Femur (tissue), 1 donor: ENCODE measurements around the gene CDKAL1.
"Not testable (repeated sequence)": the region's sequence is repeated elsewhere in the genome, so short reads cannot be mapped to it uniquely, and the experiment has no call there.

ENCODE experiments used
- DNase-seq: peaks from one replicate; pipeline ENCODE4 v3.0.0-alpha.2; 2017

The CDKAL1 gene

DNA sequence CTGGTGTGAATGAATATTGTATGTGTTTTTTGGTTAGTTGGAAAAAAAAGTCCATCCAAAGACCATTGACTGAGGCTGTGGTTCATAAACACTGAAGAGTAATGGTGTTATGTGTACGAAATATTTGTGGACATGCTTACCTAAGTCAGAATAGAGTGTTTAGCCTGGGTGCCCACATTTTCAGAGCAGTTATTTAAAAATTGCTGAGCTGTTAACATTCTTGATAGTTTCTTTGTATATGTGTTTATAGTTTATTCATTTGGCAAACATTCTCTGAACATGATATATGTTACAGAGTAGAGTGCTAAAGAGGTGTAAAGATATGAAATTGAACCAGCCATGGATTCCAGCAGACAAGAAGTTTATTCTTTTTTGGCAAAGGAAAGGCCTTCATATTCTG is 20.6 kb downstream of the CDKAL1 start:
- DNase-seq: no peak

DNA sequence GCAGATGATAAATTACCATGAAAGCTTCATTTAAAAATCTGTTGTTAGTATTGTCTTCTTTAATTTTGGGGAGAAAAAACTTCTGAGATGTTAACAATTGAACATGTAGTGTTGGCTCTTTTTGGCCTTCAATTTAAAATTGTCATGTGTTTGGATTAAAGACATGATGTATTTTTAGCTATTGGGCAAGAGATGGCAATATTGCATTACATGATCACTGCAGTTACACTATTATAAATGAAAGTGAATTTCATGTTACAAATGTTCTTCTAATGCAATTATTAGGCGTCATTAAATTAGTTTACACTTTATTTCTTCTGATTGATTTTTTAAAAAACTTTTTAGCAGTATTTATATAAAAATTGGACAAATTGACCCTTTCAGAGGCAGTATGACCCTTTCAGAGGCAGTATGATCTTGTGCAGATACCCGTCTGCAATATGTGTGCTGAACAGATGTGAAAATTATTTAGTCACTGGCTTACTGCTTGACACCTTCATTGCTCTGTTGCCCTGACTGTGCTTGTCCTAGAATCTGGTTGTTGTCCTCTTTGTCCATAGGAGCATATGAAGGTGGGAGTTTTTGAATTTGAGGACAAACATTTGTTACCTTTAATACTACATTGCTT is 25.8 kb downstream of the CDKAL1 start:
- no peak for DNase-seq

DNA sequence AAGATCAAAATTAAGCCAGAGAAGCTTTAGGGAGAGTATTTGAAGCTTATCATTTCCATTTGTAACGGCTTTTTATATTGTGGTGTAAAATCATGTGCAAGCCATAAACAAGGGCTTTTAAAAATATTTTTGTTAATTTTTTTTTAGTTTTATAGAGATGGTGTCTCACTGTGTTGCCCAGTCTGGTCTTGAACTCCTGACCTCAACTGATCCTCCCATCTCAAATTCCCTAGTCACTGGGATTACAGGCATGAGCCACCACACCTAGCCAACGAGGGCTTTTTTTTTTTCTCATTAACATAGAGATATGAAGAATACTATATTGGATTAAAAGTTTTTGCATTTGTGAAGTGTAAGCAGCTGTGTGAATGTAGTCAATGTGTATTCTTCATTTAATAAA is 29.1 kb downstream of the CDKAL1 start:
- no peak for DNase-seq

DNA sequence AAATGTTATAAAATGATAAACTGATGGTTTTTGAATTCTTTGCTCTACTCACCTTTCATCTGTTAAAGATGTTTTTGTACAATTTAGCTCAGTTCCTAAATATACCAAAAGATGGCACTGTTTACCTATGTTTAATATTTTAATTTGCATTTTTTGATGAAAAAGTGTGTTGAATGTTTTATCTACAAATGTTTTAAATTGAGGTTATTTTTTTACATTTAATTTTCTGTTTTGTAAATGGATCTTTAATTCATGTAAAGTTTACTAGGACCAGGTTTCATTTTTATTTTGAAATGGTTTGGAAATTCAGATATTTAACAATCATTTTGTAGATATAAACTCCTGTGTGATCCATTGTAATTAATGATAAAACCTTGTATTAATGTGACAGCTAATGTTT is 30.0 kb downstream of the CDKAL1 start:
- DNase-seq: no peak

DNA sequence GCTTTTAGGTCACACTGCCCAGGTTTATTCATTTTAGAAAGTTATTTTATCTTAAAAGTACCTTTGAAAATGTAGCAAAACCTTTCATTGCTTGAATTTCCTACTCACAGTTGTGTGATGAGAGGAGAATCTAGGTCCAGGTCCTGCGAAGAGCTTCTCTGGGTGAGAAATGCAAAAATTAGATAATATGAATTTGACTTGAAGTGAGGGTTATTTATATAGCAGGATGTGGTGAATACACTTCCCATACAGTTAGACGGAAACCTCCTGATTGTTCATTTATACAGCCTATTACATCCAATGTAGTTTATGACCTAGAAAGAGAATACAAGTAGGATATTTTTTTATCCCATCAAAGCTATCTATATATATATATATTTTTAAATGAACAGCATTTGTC is 30.5 kb downstream of the CDKAL1 start:
- no peak for DNase-seq

DNA sequence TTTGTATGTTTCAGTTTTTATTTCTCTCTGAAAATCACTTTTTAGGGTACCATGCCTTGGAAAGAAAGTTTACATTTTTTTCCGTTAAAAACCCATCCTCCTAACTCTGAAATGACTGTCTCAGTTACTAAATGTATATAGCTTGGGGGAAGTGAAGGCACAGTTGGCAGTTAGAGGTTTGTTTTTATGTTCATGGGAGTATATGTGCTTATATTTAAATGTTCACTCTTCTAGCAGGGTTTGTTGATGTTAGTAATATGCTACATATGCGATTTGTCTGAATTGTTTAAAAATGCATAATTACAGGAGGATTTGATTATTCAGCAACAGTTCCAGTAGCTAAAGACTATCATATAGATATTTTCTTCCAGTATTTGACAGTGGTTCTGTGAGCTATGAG is 31.1 kb downstream of the CDKAL1 start:
- DNase-seq: no peak

DNA sequence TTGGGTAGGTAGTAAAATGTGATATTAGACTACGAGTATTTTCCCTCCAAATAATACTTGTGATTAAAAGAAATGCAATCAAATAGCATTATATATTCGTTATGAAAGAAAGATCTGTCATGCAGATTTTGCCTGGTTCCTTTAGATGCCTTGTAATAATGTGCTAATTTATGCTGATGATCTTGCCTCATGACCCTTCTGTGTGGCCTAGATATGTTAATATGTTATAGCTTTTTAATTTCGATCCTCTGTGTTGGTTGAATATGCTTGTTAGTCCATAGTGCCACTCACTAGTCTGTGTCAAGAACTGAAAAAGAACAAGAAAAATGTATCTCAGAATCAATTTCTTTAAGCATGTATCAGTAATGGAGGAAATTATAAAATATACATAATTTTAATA is 31.9 kb downstream of the CDKAL1 start:
- no peak for DNase-seq

DNA sequence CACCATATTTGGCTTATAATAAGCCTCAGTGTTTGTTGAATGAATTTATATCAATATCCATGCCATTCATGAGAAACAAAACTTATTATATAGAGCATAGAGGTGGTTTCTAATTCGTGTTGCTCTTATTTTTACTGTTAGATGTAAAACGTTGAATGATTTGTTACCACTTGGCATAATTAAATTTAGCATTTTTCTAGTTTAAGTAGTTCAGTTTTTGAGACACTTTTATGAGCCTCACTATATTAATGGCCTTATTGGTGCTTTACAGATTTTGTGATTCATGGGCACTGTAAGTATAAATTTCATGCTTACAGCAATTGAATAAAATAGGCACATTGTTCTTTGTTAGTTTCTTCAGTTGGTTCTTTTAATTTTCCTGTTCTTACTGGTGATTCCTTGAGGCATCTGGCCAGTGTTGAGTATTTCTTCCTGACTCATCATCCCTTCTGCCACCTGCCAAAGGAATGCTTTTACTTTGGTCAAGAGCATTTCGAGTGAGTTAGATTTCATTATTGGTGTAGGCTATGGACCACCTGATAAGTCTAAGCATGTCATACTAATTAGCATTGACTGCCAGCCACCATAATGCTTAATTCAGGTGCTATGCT is 34.8 kb downstream of the CDKAL1 start:
- no peak for DNase-seq

DNA sequence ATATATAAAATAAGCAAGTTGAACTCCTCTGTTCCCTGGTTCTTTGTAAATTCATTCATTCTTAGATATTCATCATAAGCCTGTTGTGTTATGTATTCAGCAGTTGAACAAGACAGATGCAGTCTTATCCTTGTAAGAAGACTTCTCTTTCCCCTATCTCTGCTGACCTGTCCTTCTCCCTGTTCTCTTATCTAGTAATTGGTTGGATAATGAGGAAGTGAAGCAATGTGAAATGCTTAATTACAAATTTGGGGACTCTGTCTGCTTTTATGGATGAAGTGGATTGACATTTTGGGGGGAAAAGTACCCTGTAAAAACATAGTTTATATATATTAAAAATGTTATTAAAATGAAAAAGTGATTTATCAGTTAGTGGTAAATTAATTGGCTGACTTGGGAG is 37.0 kb downstream of the CDKAL1 start:
- DNase-seq: no peak

DNA sequence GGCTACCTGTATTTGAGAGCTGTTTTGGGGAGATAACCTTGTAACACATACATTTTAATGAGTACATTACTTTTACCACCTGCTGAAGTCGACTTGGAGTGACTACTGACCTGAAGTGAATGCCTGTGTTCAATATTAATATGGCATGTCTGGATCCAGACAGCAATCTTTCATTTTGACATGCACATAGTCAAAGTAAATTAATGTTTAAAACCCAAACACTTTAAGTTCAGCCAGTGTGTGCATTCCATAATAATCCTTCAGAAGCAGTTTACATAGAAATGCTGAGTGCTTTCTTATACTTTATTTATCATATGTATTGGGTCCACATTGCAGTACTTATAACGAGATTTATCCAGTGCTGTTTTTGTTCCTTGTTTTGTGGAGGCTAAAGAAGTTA is 38.0 kb downstream of the CDKAL1 start:
- DNase-seq: no peak

DNA sequence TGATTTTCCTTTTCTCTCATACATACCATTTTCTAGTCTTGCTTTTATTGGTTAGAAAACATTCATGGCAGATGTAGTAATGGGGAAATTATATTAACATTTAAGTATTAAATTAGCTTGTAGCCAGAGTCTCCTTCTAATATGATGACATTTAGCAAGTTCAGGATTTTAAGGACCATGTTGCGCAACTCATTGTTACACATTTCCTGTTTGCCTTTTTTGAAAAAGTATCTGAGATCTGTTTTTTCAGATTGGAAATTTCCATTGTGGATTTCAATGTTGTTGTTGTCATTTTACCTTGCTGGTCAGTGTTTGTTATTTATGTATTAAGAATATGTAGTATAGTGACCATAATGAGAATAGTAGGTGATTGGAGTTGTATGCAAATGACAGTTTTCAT is 38.7 kb downstream of the CDKAL1 start:
- DNase-seq: no peak

DNA sequence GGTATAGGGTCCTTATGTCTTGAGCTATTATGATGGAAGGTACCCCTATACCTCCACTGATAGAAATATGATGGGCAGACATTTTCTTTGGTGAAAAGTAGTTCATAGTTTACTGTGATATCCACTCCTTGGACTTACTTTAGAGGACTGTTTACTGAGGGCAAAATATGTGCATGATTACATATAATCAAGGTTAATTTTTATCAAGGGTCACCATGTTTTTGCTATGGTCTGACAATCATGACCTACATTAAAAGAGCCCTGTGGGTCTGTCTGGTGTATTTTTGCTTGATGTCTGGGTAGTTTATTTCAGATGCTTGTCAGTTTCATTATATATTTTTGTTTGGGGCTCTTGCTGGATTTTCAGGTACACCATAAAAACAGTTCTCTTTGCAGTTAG is 40.1 kb downstream of the CDKAL1 start:
- no peak for DNase-seq

DNA sequence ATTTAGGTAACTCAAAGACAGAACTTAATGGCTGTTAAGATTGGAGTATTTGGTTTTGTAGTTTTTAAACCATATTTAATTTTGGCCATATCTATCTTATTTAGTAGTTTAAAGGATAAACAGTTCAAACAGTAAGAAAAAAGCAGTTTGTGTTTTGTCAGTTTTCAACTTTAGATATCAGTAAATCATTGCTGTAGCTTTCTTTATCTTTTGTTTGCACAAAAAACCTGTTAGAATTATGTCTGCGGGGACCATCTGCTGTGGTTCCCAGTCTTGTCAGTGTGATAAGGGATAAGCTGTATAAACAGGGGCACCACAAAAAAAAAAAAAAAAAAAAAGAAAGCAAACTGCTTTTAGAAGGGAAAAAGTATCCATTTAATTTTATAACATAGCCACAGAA is 40.9 kb downstream of the CDKAL1 start:
- no peak for DNase-seq

DNA sequence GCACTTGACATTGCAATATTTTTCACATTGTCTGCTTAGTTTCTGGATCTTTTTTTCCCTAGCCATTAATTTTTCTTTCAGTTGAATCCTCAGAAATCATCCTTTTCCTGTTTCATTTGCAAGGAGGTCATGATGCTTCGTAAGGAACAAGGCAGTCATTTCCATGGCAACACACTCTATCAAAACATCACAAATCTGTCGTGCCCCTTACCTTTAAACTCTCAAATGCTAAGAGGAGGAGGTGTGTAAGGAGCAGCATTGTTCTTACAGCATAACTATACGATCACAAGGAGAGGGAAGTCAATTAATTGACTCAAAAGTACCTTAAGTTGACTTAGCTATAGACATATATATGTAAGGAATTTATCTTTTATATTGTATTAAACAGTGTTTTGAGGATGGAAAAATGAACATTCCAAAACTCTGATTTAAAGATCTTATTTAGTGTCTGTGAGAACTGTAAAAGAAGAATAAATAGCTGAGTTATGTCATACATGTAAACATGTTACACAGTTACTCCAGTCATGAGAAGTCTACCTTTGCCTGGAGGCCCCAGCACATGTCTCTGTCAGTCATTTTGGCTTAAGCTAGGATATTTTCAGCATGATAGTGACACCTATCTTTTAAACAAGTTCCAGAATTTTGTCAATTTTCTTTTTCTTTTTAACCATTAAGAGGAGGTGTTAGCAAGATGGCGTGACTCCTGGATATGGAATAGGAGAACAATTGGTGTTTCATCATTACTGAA is 41.6 kb downstream of the CDKAL1 start:
- no peak for DNase-seq

DNA sequence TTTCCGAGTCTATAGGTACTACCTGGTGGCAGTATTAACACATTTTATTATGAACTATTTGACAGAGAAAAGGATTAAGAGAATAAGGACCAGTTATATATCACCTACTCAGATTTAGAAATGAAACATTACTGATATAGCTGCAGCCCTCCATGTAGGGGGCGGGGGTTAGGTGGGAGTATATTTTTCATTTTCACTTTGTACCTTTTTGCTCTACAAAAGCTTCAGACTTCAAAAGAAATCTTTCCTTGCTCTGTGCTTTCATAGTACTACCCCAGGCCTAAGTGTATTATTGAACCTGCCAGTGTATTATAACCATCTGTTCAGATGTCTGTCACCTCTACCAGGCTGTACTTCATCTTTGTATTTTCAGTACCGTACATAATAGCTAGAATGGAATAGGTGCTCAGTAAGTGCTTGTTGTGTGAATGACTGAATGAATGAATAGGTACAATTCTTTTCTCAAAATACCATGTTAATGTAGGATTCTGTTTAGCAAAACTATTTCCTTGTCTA is 43.0 kb downstream of the CDKAL1 start:
- no peak for DNase-seq

DNA sequence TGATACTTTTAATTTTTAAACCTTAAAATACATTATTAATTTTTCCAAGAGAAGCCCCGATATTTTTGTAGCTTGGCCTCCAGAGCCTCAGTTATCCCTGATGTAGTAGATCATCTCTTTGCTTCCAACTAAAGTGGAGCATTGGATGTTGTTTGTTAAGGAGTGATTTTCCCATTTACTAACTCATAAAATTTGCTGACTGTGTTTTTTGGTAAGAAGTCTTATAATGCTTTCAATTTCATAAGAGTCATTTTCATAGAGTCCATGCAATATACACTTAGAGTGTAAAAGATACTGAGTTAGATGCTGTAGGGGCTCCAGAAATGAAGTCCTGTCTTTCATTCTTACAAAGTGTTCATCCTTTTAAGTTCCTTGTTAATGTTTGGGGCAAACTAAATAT is 46.8 kb downstream of the CDKAL1 start:
- no peak for DNase-seq

DNA sequence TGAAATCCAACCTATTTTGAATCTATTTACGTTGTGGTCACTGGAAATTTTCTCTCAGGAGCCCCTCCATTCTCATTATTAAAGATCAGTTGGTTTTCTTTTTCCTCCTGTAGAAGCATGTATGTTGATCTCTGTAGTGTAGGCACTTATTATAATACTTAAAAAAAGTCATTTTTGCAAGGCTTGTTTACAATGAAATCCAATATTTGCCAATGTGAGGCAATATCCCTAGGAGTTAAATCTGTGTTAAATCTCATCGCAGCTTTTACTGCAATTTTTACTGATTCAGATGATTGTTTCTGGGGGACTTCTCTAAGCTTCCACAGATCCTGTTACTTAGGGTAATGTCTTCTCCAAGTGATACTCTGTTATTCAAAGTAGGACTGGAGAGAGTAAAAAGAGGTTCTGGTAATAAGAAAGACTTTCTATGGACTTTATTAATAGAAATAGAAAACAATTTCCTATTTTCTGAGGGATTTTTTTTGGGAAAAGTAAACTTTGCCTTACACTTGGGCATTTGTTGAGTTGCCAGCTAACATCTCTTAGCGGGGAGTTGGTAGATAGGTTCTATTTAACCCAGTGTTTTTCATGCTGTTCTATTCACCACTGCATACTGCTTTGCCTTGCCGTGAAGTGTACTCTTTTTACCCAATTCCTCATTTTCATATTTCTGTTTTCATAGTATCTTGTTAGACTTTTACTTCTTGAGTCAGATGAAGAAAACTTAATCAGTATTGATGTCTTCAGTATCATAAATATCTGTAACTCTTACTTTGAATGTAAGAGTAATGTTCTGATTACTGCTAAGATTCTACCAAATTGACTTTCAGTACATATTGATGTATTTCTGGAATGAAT is 48.6 kb downstream of the CDKAL1 start:
- DNase-seq: no peak

DNA sequence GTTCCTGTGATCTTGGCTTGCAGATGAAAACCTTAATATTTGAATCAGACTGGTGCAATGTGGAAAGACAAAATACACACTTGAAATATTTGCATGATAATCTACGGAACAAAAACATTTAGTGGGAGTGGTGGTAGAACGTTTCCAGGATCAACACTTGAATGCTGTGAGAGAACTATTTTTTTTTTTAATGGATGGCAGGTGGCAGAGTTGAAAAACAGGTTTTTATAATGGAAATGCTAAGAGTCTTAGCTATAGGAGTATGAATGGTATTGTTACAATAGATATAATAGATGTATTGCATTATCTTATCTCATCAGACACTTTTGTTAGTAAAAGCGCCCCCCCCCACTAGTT is 49.2 kb downstream of the CDKAL1 start:
- no peak for DNase-seq

DNA sequence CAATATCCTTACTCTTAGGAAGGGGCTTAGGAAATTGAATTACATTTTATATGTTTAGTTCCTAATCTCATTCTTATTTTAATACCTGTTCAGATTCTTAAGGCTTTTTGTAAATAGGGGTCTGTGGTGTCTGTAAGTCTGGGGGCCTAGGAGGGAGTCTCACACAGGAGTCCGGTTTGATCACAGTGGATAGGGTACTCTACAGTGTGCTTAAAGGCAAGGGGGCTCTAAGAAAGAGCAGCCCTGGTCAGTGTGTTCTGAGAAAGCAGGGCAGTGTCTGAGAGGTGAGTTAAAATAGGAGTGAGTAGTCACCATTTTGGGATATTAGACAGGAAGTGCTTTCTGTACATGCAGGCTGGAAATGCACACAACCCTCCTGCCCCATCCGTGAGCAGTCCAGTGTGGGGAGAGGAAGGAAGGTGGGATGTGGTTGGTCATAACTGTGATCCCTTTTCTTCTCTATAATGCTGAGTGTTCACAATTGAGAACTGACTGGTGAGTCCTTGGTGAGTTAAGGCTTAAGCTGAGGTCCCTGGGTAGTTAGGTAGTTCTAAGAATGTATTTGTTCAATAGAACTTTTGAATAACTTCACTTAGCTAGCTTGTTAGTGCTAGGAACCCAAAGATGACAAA is 50.0 kb downstream of the CDKAL1 start:
- DNase-seq: no peak

DNA sequence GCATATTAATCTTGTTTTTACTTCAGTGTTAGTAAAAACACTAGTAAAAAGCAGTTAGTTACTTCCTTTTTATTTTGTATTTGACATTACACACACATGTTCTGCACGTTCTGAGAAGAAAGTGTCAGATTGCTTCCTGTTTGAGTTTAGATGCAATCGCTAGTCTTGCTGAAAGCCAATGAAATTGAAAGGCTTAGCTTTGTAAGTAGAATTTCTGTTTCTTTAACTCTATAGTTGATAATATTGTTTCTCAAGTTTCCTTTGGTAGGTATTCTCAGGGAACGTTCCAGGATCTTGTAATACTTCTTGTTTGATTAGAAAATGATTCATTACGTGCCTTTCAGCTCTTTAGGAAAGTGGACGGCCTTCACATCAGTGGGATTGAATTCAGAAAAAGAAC is 55.0 kb downstream of the CDKAL1 start:
- DNase-seq: no peak

DNA sequence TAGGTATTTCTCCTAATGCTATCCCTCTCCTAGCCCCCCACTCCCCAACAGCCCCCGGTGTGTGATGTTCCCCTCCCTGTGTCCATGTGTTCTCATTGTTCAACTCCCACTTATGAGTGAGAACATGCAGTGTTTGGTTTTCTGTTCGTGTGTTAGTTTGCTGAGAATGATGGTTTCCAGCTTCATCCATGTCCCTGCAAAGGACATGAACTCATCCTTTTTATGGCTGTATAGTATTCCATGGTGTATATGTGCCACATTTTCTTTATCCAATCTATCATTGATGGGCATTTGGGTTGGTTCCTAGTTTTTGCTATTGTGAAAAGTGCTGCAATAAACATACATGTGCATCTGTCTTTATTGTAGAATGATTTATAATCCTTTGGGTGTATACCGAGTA is 56.2 kb downstream of the CDKAL1 start:
- DNase-seq: not testable (repeated sequence)

DNA sequence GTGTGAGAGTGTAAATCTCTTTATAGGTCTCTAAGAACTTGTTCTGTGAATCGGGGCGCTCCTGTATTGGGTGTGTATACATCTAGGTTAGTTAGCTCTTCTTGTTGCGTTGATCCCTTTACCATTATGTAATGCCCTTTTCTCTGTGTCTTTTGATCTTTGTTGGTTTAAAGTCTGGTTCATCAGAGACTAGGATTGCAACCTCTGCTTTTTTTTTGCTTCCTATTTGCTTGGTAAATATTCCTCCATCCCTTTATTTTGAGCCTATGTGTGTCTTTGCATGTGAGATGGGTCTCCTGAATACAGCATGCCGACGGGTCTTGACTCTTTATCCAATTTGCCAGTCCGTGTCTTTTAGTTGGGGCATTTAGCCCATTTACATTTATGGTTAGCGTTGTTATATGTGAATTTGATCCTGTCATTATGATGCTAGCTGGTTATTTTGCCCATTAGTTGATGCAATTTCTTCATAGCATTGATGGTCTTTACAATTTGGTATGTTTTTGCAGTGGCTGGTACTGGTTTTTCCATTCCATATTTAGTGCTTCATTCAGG is 60.1 kb downstream of the CDKAL1 start:
- DNase-seq: not testable (repeated sequence)
